Left kidney (tissue), 1 donor: ENCODE results near the gene OR52N2. TPM values are rescaled to one million over a fixed set of nuclear protein-coding genes. Genes with fewer than 3 reads are reported as not detected.

Experiments used
- polyA plus RNA-seq: library from polyadenylated mRNA; unstranded; fragments of 120-200 nt; gene quantifications from one replicate; pipeline ENCODE4 v1.2.1, GENCODE V29; 2013; ENCODE audit not compliant: insufficient read length

Gene OR52N2
- polyA plus RNA-seq, 1 donor = not detected

Other genes with a start within 250 kb of the OR52N2 start
- gene OR52B6, start 228.0 kb upstream of the OR52N2 start, polyA plus RNA-seq = 0.23 TPM
- 61.8 TPM for gene TRIM6, start 212.3 kb upstream of the OR52N2 start, polyA plus RNA-seq
- 11.7 TPM for gene TRIM34, start 183.9 kb upstream of the OR52N2 start, polyA plus RNA-seq
- 55.8 TPM for gene TRIM5, start 123.8 kb upstream of the OR52N2 start, polyA plus RNA-seq
- 9.9 TPM for gene TRIM22, start 119.1 kb upstream of the OR52N2 start, polyA plus RNA-seq
- not detected for gene OR56B1, start 72.5 kb upstream of the OR52N2 start, polyA plus RNA-seq
- gene OR52N4, start 54.7 kb upstream of the OR52N2 start, polyA plus RNA-seq = not detected
- not detected for gene OR52N5, start 25.6 kb upstream of the OR52N2 start, polyA plus RNA-seq
- gene OR52N1, start 17.7 kb upstream of the OR52N2 start, polyA plus RNA-seq = not detected
- not detected for gene OR52E6, start 33.0 kb downstream of the OR52N2 start, polyA plus RNA-seq
- not detected for gene OR52E8, start 48.8 kb downstream of the OR52N2 start, polyA plus RNA-seq
- gene OR52E4, start 71.7 kb downstream of the OR52N2 start, polyA plus RNA-seq = not detected
- gene OR52E5, start 84.3 kb downstream of the OR52N2 start, polyA plus RNA-seq = not detected
- not detected for gene OR56A3, start 133.3 kb downstream of the OR52N2 start, polyA plus RNA-seq
- gene OR56A5, start 159.6 kb downstream of the OR52N2 start, polyA plus RNA-seq = not detected
- not detected for gene OR52L1, start 178.1 kb downstream of the OR52N2 start, polyA plus RNA-seq
- gene OR56A4, start 198.0 kb downstream of the OR52N2 start, polyA plus RNA-seq = 0.07 TPM
- not detected for gene OR56A1, start 221.8 kb downstream of the OR52N2 start, polyA plus RNA-seq